Measurements from ENCODE around the gene PRSS50.
A peak's percentile ranks its signal among the peaks of the same experiment; 100 is the strongest.
"Not testable (repeated sequence)": the region's sequence is repeated elsewhere in the genome, so short reads cannot be mapped to it uniquely, and the experiment has no call there.

Gene PRSS50

GRCh38 chr3:46708401-46709156, 9.1 kb downstream of the PRSS50 start:
- no peak for DNase-seq (ENCODE audit: low read depth)

GRCh38 chr3:46707601-46708011, 10.1 kb downstream of the PRSS50 start:
- no peak for DNase-seq (ENCODE audit: low read depth)

GRCh38 chr3:46706771-46707582, 10.7 kb downstream of the PRSS50 start:
- no peak for DNase-seq (ENCODE audit: low read depth)

- DNase-seq (ENCODE audit: low read depth) = peak; percentile 17
Measured at GRCh38 chr3:46705751-46706552, 11.7 kb downstream of the PRSS50 start.

GRCh38 chr3:46705022-46705530, 12.6 kb downstream of the PRSS50 start:
- peak; percentile 46 for DNase-seq (ENCODE audit: low read depth)

- DNase-seq (ENCODE audit: low read depth) = not testable (repeated sequence)
Measured at GRCh38 chr3:46704346-46704745, 13.3 kb downstream of the PRSS50 start.

- no peak for DNase-seq (ENCODE audit: low read depth)
Measured at GRCh38 chr3:46703013-46703520, 14.6 kb downstream of the PRSS50 start.

GRCh38 chr3:46702246-46703012, 15.2 kb downstream of the PRSS50 start:
- no peak for DNase-seq (ENCODE audit: low read depth)

GRCh38 chr3:46701181-46701939, 16.3 kb downstream of the PRSS50 start, which contains the start of gene TMIE:
Gene TMIE, plus strand, starts transcription at chr3:46701392. Its CDS starts 96 bp downstream, at chr3:46701488.
- no peak for DNase-seq (ENCODE audit: low read depth)

- DNase-seq (ENCODE audit: low read depth) = no peak
Measured at GRCh38 chr3:46700772-46701171, 16.9 kb downstream of the PRSS50 start.

- DNase-seq (ENCODE audit: low read depth) = peak; percentile 23
Measured at GRCh38 chr3:46699676-46700523, 17.8 kb downstream of the PRSS50 start.

- DNase-seq (ENCODE audit: low read depth) = no peak
Measured at GRCh38 chr3:46695962-46696894, 21.4 kb downstream of the PRSS50 start.

- no peak for DNase-seq (ENCODE audit: low read depth)
Measured at GRCh38 chr3:46695177-46695961, 22.3 kb downstream of the PRSS50 start.

GRCh38 chr3:46694520-46694919, 23.1 kb downstream of the PRSS50 start:
- DNase-seq (ENCODE audit: low read depth) = no peak

- DNase-seq (ENCODE audit: low read depth) = peak; percentile 29
Measured at GRCh38 chr3:46693892-46694226, 23.8 kb downstream of the PRSS50 start.

GRCh38 chr3:46693038-46693891, 24.4 kb downstream of the PRSS50 start, which contains the start of gene ALS2CL:
Gene ALS2CL, minus strand, starts transcription at chr3:46693679. Its CDS starts 4,239 bp downstream, at chr3:46689440.
- no peak for DNase-seq (ENCODE audit: low read depth)

Measured in amniotic epithelial cell (primary cell).